Fibroblast of lung (primary cell): ENCODE results near the gene GGCX.
"Not testable (repeated sequence)": the region's sequence is repeated elsewhere in the genome, so short reads cannot be mapped to it uniquely, and the experiment has no call there.

Experiments used
- CTCF ChIP-seq, 2 donors: IDR thresholded peaks in 1 of 2; conservative IDR thresholded peaks in 1 of 2; 1 replicate in 1 of 2; 2 replicates in 1 of 2; pipeline ENCODE4 v1.5.1; 2011 to 2012; ENCODE audit warnings: low read length in 2 of 2, control low read depth in 1 of 2, inconsistent platforms in 1 of 2, low read depth in 1 of 2, mild to moderate bottlenecking in 1 of 2
- EZH2 ChIP-seq: IDR thresholded peaks from 2 replicates; pipeline ENCODE4 v1.5.1; 2012; ENCODE audit warnings: low read length, control low read depth, mild to moderate bottlenecking; ENCODE audit errors: missing control alignments

- TF ChIP-seq CTCF (conservative IDR thresholded peaks at IDR 0.05 in 1 of 2, IDR thresholded peaks at IDR 0.05 in 1 of 2; ENCODE audit: low read depth in 1 of 2, low read length in 2 of 2); EZH2: not testable (repeated sequence)
Observed at GRCh38 chr2:85544254-85544691, 17.0 kb downstream of the GGCX start.
